WI38 (cell line): ENCODE measurements around the gene ZNF263.

Experiments
- H3K4me3 ChIP-seq: 2 replicates; pipeline ENCODE4 v1.5.1; 2011; ENCODE audit warnings: low read depth, mild to moderate bottlenecking, control low read depth, low read length
- CTCF ChIP-seq: IDR thresholded peaks from 2 replicates; pipeline ENCODE4 v1.5.1; 2012; ENCODE audit warnings: low read depth, mild to moderate bottlenecking, control low read depth, low read length

ZNF263 gene

GRCh38 chr16:3295783-3296182 lies 12.5 kb downstream of the ZNF263 start:
- H3K4me3 ChIP-seq = no peak overlapping the region
- no peak for TF ChIP-seq CTCF

GRCh38 chr16:3304370-3304769 lies 21.1 kb downstream of the ZNF263 start:
- H3K4me3 ChIP-seq = peak overlapping the region; percentile 77
- no peak for TF ChIP-seq CTCF

GRCh38 chr16:3305109-3306068 lies 22.1 kb downstream of the ZNF263 start, which contains the start of the genes TIGD7 and ZNF75A:
TIGD7 (minus strand) TSS chr16:3305430; CDS start chr16:3300614, 4,816 bp downstream.
ZNF75A (plus strand) TSS chr16:3305497; CDS start chr16:3308429, 2,932 bp downstream.
- peak within 1 kb of the TSS; percentile 77 for H3K4me3 ChIP-seq

GRCh38 chr16:3306078-3306477 lies 22.8 kb downstream of the ZNF263 start:
- peak overlapping the region; percentile 77 for H3K4me3 ChIP-seq

More at GRCh38 chr16:3305109-3306068, 22.1 kb downstream of the ZNF263 start, which contains the start of the genes TIGD7 and ZNF75A:
- TF ChIP-seq CTCF = no peak

GRCh38 chr16:3311496-3311895 lies 28.2 kb downstream of the ZNF263 start:
- no peak overlapping the region for H3K4me3 ChIP-seq
- no peak for TF ChIP-seq CTCF

More at GRCh38 chr16:3306078-3306477, 22.8 kb downstream of the ZNF263 start:
- no peak for TF ChIP-seq CTCF

- H3K4me3 ChIP-seq = no peak overlapping the region
- TF ChIP-seq CTCF = no peak
Observed at GRCh38 chr16:3317315-3317999, 34.2 kb downstream of the ZNF263 start.

GRCh38 chr16:3321816-3322215 lies 38.5 kb downstream of the ZNF263 start:
- no peak for TF ChIP-seq CTCF

More at GRCh38 chr16:3321816-3322215, 38.5 kb downstream of the ZNF263 start:
- H3K4me3 ChIP-seq = no peak overlapping the region
